Thyroid gland (tissue), 4 donors: ENCODE measurements around the gene INSIG2.

Source experiments
- POLR2A ChIP-seq, 2 donors: fragments of 450-650 bp; IDR thresholded peaks; one replicate each; pipeline ENCODE4 v1.6.1; 2017; ENCODE audit warnings: antibody characterized with exemption in 2 of 2, mild to moderate bottlenecking in 2 of 2, moderate library complexity in 1 of 2
- TF ChIP-seq, protein P1 (sequence below), 6 experiments: fragments of 200-600 bp in 3 of 6; fragments of 450-650 bp in 3 of 6; sonication (generic) in 3 of 6; IDR thresholded peaks; one replicate each; pipeline ENCODE4 v1.5.1; 2016 to 2019; ENCODE audit warnings: antibody characterized with exemption in 6 of 6, mild to moderate bottlenecking in 2 of 6, inconsistent platforms in 1 of 6, moderate library complexity in 1 of 6

DNA sequence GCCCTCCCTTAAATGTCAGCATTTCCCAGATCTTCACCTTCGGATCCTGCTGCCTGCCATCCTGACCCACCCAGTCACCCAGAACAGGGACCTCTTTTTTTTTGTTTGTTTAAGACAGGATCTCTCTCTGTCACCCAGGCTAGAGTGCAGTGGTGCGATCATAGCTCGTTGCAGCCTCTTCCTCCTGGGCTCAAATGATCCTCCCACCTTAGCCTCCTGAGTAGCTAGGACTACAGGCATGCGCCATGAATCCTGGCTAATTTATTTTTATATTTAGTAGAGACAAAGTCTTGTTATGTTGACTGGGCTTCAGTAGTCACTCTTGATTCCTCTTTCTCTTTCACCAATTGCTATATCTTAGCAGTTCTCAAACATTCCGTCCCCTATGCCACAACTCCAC lies 39.0 kb downstream of the INSIG2 start:
- TF ChIP-seq, protein P1, sequence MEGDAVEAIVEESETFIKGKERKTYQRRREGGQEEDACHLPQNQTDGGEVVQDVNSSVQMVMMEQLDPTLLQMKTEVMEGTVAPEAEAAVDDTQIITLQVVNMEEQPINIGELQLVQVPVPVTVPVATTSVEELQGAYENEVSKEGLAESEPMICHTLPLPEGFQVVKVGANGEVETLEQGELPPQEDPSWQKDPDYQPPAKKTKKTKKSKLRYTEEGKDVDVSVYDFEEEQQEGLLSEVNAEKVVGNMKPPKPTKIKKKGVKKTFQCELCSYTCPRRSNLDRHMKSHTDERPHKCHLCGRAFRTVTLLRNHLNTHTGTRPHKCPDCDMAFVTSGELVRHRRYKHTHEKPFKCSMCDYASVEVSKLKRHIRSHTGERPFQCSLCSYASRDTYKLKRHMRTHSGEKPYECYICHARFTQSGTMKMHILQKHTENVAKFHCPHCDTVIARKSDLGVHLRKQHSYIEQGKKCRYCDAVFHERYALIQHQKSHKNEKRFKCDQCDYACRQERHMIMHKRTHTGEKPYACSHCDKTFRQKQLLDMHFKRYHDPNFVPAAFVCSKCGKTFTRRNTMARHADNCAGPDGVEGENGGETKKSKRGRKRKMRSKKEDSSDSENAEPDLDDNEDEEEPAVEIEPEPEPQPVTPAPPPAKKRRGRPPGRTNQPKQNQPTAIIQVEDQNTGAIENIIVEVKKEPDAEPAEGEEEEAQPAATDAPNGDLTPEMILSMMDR (IDR thresholded peaks at IDR 0.05) = no peak
- TF ChIP-seq POLR2A (IDR thresholded peaks at IDR 0.05) = no peak
